Liver (tissue), 9 donors: ENCODE results near the gene CRADD. TPM values are rescaled to one million over a fixed set of nuclear protein-coding genes. Genes with fewer than 3 reads are reported as not detected.

Experiments
- DNase-seq: peaks from one replicate; pipeline ENCODE4 v3.0.0-alpha.2; 2017; ENCODE audit warnings: low spot score
- H3K27ac ChIP-seq, 2 donors: one replicate each; pipeline ENCODE4 v1.7.0; 2013; ENCODE audit warnings: inconsistent platforms in 2 of 2, low read length in 2 of 2, control low read depth in 1 of 2, low read depth in 1 of 2, mild to moderate bottlenecking in 1 of 2
- H3K27me3 ChIP-seq, 4 donors: one replicate each; pipeline versions ENCODE4 v1.6.1 to v1.7.0; 2013; ENCODE audit warnings: low read length in 3 of 4, inconsistent platforms in 1 of 4, mild to moderate bottlenecking in 1 of 4, moderate library complexity in 1 of 4; ENCODE audit not compliant: control insufficient read depth in 4 of 4, insufficient read depth in 4 of 4
- H3K36me3 ChIP-seq, 4 donors: one replicate each; pipeline versions ENCODE4 v1.6.1 to v1.7.0; 2013; ENCODE audit warnings: low read length in 3 of 4, mild to moderate bottlenecking in 3 of 4, low read depth in 1 of 4, moderate library complexity in 1 of 4; ENCODE audit not compliant: control insufficient read depth in 4 of 4, insufficient read depth in 3 of 4
- H3K4me1 ChIP-seq, 4 donors: one replicate each; pipeline versions ENCODE4 v1.6.1 to v1.7.0; 2013; ENCODE audit warnings: low read length in 3 of 4, mild to moderate bottlenecking in 3 of 4, moderate library complexity in 1 of 4; ENCODE audit not compliant: control insufficient read depth in 4 of 4, insufficient read depth in 4 of 4
- H3K4me3 ChIP-seq, 3 donors: one replicate each; pipeline versions ENCODE4 v1.6.1 to v1.7.0; 2013; ENCODE audit warnings: low read length in 3 of 3, control low read depth in 1 of 3, low read depth in 1 of 3, mild to moderate bottlenecking in 1 of 3
- H3K9ac ChIP-seq, 2 donors: one replicate each; pipeline ENCODE4 v1.7.0; 2013; ENCODE audit warnings: low read length in 2 of 2, mild to moderate bottlenecking in 2 of 2, moderate library complexity in 2 of 2, control low read depth in 1 of 2, low read depth in 1 of 2
- H3K9me3 ChIP-seq, 4 donors: one replicate each; pipeline versions ENCODE4 v1.6.1 to v1.7.0; 2013; ENCODE audit warnings: low read length in 3 of 4; ENCODE audit not compliant: control insufficient read depth in 4 of 4
- EGR1 ChIP-seq, 2 donors: IDR thresholded peaks; 2 replicates each; pipeline ENCODE4 v1.6.1; 2016 to 2018; ENCODE audit warnings: antibody characterized with exemption in 2 of 2, low read depth in 2 of 2
- FOXA1 ChIP-seq: IDR thresholded peaks from 2 replicates; pipeline ENCODE4 v1.6.1; 2016; ENCODE audit warnings: antibody characterized with exemption
- FOXA2 ChIP-seq: IDR thresholded peaks from 2 replicates; pipeline ENCODE4 v1.6.1; 2016; ENCODE audit warnings: antibody characterized with exemption
- GABPA ChIP-seq, 2 donors: IDR thresholded peaks in 1 of 2; conservative IDR thresholded peaks in 1 of 2; 2 replicates each; pipeline ENCODE4 v1.6.1; 2016; ENCODE audit warnings: antibody characterized with exemption in 2 of 2, mild to moderate bottlenecking in 1 of 2, moderate library complexity in 1 of 2
- HNF4A ChIP-seq, 2 donors: conservative IDR thresholded peaks; 2 replicates each; pipeline ENCODE4 v1.6.1; 2016; ENCODE audit warnings: antibody characterized with exemption in 2 of 2, mild to moderate bottlenecking in 2 of 2
- HNF4G ChIP-seq: IDR thresholded peaks from 2 replicates; pipeline ENCODE4 v1.6.1; 2016; ENCODE audit warnings: antibody characterized with exemption
- JUND ChIP-seq, 2 donors: IDR thresholded peaks; 2 replicates each; pipeline ENCODE4 v1.6.1; 2016; ENCODE audit warnings: antibody characterized with exemption in 2 of 2
- RAD21 ChIP-seq, 2 donors: IDR thresholded peaks; 2 replicates each; pipeline ENCODE4 v1.6.1; 2016; ENCODE audit warnings: antibody characterized with exemption in 2 of 2, mild to moderate bottlenecking in 2 of 2
- RXRA ChIP-seq, 2 donors: IDR thresholded peaks; 2 replicates each; pipeline ENCODE4 v1.6.1; 2017 to 2018; ENCODE audit warnings: antibody characterized with exemption in 2 of 2, mild to moderate bottlenecking in 1 of 2
- SP1 ChIP-seq: IDR thresholded peaks from 2 replicates; pipeline ENCODE4 v1.6.1; 2018; ENCODE audit warnings: antibody characterized with exemption, mild to moderate bottlenecking
- TAF1 ChIP-seq: conservative IDR thresholded peaks from 2 replicates; pipeline ENCODE4 v1.6.1; 2016; ENCODE audit warnings: antibody characterized with exemption, mild to moderate bottlenecking
- YY1 ChIP-seq: IDR thresholded peaks from 2 replicates; pipeline ENCODE4 v1.6.1; 2016; ENCODE audit warnings: antibody characterized with exemption, mild to moderate bottlenecking
- WGBS: extraction: QIAGEN DNeasy Blood & Tissue Kit; methylation state at CpG from one replicate; pipeline ENCODE4 v1.1.7; 2013; 5-methylcytosine and 5-hydroxymethylcytosine counted together
- polyA plus RNA-seq, 2 donors: library from polyadenylated mRNA; stranded (reverse) in 1 of 2; unstranded in 1 of 2; fragments of 200-250 nt in 1 of 2; fragments of >200 nt in 1 of 2; fragmentation: Nextera tagmentation in 1 of 2; extraction: Ambion mirVana in 1 of 2; gene quantifications; one replicate each; pipeline versions ENCODE4 v1.2.1 to v1.2.3, GENCODE V29; 2013 to 2015
- total RNA-seq, 2 donors: library from RNA; depleted of rRNA; stranded (reverse); fragments of >200 nt; gene quantifications; one replicate each; pipeline ENCODE4 v1.2.3, GENCODE V29; 2014
- TF ChIP-seq, protein P1 (sequence below): fragments of 150-350 bp; IDR thresholded peaks from 2 replicates; pipeline ENCODE4 v1.5.1; 2017; ENCODE audit warnings: improper control_type of control experiment, low read depth, low read length; ENCODE audit not compliant: missing input control
- TF ChIP-seq, protein P2 (sequence below): IDR thresholded peaks from 2 replicates; pipeline ENCODE4 v1.6.1; 2016; ENCODE audit warnings: antibody characterized with exemption, mild to moderate bottlenecking
- TF ChIP-seq, protein P3 (sequence below): IDR thresholded peaks from 2 replicates; pipeline ENCODE4 v1.6.1; 2016; ENCODE audit warnings: antibody characterized with exemption
- TF ChIP-seq, protein P4 (sequence below): IDR thresholded peaks from 2 replicates; pipeline ENCODE4 v1.6.1; 2016; ENCODE audit warnings: antibody characterized with exemption
- donor health status: healthy.
- donor health status: healthy.
- donor health status: healthy.
- donor health status: healthy.
- donor health status: healthy.

The CRADD gene
- total and polyA plus RNA-seq, 4 donors = 19.4 to 48.9 (median 29.6) TPM

DNA sequence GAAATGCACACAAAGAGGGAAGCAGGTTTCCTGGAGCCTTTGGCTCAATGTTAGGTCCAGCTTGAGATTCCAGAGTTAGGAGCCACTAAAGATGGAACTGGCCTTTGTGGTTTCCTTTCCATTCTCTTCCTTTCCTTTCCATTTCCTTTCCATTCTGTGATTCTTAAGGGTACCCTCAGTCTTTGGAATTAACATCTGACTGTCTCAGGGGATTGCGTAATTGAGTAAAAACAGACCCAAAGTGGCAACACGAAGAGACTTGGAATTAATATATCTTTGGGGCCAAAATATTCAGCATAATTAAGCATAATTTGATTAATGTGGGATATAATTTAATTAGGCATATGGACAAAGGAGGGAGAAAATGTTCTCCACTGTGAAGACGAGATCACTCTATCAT, 205.6 kb downstream of the CRADD start:
- H3K27me3 ChIP-seq = no peaks in the 10 kb centered on the region
- WGBS = 88% methylated on average over 3 of the region's 3 CpGs
- DNase-seq = no peak
- no peak overlapping the region for H3K27ac ChIP-seq
- no peaks in the 10 kb centered on the region for H3K36me3 ChIP-seq
- no peaks in the 10 kb centered on the region for H3K4me1 ChIP-seq
- TF ChIP-seq JUND (IDR thresholded peaks at IDR 0.05) = no peak
- H3K9ac ChIP-seq = no peak overlapping the region
- no peak overlapping the region for H3K4me3 ChIP-seq
- H3K9me3 ChIP-seq = no peaks in the 10 kb centered on the region

DNA sequence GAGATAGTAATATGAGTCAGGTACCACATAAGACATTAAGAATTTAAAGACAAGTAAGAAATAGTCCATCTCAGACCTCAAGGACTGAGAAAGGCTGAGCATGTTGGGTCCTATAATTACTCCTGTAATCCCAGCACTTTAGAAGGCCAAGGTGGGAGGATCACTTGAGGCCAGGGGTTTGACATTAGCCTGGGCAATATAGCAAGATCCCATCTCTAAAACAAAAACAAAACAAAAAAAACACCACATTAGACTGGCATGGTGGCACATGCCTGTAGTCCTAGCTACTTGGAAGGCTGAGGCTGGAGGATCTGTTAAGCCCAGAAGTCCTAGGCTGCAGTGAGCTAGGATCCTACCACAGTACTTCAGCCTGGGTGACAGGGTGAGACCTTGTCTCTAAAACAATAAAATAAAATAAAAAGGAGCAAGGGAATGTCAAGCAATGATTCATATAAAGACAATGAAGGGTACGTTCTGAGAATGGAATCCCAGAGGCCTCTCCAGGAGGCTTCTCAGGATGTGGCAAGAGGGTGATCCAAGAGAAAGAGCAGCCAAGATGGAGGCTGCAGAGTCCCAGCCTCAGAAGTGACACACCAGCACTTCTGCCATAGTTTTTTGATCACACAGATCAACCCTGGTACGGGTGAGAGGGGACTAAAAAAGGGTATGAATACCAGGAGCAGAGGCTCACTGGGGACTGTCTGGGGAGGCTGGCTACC, 206.4 kb downstream of the CRADD start:
- Histone ChIP-seq H3K9ac (no peak overlapping the region), H3K4me3 (no peak overlapping the region), H3K36me3 (no peaks in the 10 kb centered on the region), H3K4me1 (no peaks in the 10 kb centered on the region), H3K27ac (no peak overlapping the region), H3K9me3 (no peaks in the 10 kb centered on the region), H3K27me3 (no peaks in the 10 kb centered on the region)
- TF ChIP-seq, protein P1, sequence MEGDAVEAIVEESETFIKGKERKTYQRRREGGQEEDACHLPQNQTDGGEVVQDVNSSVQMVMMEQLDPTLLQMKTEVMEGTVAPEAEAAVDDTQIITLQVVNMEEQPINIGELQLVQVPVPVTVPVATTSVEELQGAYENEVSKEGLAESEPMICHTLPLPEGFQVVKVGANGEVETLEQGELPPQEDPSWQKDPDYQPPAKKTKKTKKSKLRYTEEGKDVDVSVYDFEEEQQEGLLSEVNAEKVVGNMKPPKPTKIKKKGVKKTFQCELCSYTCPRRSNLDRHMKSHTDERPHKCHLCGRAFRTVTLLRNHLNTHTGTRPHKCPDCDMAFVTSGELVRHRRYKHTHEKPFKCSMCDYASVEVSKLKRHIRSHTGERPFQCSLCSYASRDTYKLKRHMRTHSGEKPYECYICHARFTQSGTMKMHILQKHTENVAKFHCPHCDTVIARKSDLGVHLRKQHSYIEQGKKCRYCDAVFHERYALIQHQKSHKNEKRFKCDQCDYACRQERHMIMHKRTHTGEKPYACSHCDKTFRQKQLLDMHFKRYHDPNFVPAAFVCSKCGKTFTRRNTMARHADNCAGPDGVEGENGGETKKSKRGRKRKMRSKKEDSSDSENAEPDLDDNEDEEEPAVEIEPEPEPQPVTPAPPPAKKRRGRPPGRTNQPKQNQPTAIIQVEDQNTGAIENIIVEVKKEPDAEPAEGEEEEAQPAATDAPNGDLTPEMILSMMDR = no peak
- TF ChIP-seq FOXA2 = no peak
- no peak for TF ChIP-seq JUND (IDR thresholded peaks at IDR 0.05)
- TF ChIP-seq RXRA (IDR thresholded peaks at IDR 0.05) = no peak
- TF ChIP-seq, protein P2, sequence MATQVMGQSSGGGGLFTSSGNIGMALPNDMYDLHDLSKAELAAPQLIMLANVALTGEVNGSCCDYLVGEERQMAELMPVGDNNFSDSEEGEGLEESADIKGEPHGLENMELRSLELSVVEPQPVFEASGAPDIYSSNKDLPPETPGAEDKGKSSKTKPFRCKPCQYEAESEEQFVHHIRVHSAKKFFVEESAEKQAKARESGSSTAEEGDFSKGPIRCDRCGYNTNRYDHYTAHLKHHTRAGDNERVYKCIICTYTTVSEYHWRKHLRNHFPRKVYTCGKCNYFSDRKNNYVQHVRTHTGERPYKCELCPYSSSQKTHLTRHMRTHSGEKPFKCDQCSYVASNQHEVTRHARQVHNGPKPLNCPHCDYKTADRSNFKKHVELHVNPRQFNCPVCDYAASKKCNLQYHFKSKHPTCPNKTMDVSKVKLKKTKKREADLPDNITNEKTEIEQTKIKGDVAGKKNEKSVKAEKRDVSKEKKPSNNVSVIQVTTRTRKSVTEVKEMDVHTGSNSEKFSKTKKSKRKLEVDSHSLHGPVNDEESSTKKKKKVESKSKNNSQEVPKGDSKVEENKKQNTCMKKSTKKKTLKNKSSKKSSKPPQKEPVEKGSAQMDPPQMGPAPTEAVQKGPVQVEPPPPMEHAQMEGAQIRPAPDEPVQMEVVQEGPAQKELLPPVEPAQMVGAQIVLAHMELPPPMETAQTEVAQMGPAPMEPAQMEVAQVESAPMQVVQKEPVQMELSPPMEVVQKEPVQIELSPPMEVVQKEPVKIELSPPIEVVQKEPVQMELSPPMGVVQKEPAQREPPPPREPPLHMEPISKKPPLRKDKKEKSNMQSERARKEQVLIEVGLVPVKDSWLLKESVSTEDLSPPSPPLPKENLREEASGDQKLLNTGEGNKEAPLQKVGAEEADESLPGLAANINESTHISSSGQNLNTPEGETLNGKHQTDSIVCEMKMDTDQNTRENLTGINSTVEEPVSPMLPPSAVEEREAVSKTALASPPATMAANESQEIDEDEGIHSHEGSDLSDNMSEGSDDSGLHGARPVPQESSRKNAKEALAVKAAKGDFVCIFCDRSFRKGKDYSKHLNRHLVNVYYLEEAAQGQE = no peak
- no peak for TF ChIP-seq HNF4G
- TF ChIP-seq GABPA (IDR thresholded peaks at IDR 0.05 in 1 of 2, conservative IDR thresholded peaks at IDR 0.05 in 1 of 2) = no peak
- no peak for TF ChIP-seq FOXA1
- TF ChIP-seq, protein P3, sequence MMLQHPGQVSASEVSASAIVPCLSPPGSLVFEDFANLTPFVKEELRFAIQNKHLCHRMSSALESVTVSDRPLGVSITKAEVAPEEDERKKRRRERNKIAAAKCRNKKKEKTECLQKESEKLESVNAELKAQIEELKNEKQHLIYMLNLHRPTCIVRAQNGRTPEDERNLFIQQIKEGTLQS = no peak
- TF ChIP-seq, protein P4, sequence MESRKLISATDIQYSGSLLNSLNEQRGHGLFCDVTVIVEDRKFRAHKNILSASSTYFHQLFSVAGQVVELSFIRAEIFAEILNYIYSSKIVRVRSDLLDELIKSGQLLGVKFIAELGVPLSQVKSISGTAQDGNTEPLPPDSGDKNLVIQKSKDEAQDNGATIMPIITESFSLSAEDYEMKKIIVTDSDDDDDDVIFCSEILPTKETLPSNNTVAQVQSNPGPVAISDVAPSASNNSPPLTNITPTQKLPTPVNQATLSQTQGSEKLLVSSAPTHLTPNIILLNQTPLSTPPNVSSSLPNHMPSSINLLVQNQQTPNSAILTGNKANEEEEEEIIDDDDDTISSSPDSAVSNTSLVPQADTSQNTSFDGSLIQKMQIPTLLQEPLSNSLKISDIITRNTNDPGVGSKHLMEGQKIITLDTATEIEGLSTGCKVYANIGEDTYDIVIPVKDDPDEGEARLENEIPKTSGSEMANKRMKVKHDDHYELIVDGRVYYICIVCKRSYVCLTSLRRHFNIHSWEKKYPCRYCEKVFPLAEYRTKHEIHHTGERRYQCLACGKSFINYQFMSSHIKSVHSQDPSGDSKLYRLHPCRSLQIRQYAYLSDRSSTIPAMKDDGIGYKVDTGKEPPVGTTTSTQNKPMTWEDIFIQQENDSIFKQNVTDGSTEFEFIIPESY = no peak
- TF ChIP-seq HNF4A (conservative IDR thresholded peaks at IDR 0.05) = no peak
- TF ChIP-seq TAF1 = no peak
- TF ChIP-seq RAD21 (IDR thresholded peaks at IDR 0.05) = no peak
- no peak for TF ChIP-seq YY1
- TF ChIP-seq EGR1 (IDR thresholded peaks at IDR 0.05; ENCODE audit: low read depth in 2 of 2) = no peak
- TF ChIP-seq SP1 = no peak
- WGBS = 95% methylated on average over 2 of the region's 2 CpGs
- no peak for DNase-seq
